Tibial nerve (tissue), 4 donors: ENCODE results near the gene CMTR2.

Experiments used
- EP300 ChIP-seq, 2 donors: sonication (generic); formaldehyde crosslinking; IDR thresholded peaks; one replicate each; pipeline ENCODE4 v1.6.1; 2017; ENCODE audit warnings: antibody characterized with exemption in 2 of 2, mild to moderate bottlenecking in 1 of 2
- POLR2A ChIP-seq, 2 donors: fragments of 450-650 bp; IDR thresholded peaks; one replicate each; pipeline ENCODE4 v1.6.1; 2017; ENCODE audit warnings: antibody characterized with exemption in 2 of 2, mild to moderate bottlenecking in 2 of 2, moderate library complexity in 2 of 2
- TF ChIP-seq, protein P1 (sequence below), 5 experiments: fragments of 200-600 bp in 3 of 5; fragments of 450-650 bp in 2 of 5; sonication (generic) in 3 of 5; IDR thresholded peaks; one replicate each; pipeline ENCODE4 v1.5.1; 2016 to 2019; ENCODE audit warnings: antibody characterized with exemption in 5 of 5, mild to moderate bottlenecking in 3 of 5, moderate library complexity in 2 of 5

- TF ChIP-seq, protein P1, sequence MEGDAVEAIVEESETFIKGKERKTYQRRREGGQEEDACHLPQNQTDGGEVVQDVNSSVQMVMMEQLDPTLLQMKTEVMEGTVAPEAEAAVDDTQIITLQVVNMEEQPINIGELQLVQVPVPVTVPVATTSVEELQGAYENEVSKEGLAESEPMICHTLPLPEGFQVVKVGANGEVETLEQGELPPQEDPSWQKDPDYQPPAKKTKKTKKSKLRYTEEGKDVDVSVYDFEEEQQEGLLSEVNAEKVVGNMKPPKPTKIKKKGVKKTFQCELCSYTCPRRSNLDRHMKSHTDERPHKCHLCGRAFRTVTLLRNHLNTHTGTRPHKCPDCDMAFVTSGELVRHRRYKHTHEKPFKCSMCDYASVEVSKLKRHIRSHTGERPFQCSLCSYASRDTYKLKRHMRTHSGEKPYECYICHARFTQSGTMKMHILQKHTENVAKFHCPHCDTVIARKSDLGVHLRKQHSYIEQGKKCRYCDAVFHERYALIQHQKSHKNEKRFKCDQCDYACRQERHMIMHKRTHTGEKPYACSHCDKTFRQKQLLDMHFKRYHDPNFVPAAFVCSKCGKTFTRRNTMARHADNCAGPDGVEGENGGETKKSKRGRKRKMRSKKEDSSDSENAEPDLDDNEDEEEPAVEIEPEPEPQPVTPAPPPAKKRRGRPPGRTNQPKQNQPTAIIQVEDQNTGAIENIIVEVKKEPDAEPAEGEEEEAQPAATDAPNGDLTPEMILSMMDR (IDR thresholded peaks at IDR 0.05): no peak
- TF ChIP-seq POLR2A (IDR thresholded peaks at IDR 0.05): no peak
- TF ChIP-seq EP300 (IDR thresholded peaks at IDR 0.05): no peak
Measured at GRCh38 chr16:71319999-71320398, 30.8 kb upstream of the CMTR2 start.
